GM18861 (cell line): ENCODE data around the gene HEATR5A.
"Not testable (repeated sequence)": the region's sequence is repeated elsewhere in the genome, so short reads cannot be mapped to it uniquely, and the experiment has no call there.

ENCODE experiments used
- ATAC-seq: cut with Tn5 transposase; IDR thresholded peaks from one replicate; pipeline ENCODE4 v1.9.1; 2021; ENCODE audit not compliant: unreplicated experiment

The HEATR5A gene

DNA sequence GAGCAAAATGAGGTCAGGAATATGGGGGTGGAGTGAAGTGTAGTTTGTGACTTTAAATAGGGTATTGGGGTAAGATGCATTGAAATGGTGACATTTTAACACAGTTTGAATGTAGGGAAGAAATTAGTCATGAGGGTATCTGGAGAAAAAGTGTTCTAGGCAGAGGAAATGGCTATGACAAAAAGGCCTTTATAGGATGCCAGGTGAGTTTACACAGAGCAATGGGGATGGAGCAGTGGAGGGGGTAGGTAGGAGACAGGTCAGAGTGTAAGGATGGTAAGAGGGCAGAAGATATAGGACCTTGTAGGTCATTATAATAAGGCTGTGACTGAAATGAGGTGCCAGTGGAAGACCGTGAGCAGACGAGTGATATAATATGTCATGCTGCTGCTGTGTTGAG is 30.4 kb downstream of the HEATR5A start:
- ATAC-seq = no peak

DNA sequence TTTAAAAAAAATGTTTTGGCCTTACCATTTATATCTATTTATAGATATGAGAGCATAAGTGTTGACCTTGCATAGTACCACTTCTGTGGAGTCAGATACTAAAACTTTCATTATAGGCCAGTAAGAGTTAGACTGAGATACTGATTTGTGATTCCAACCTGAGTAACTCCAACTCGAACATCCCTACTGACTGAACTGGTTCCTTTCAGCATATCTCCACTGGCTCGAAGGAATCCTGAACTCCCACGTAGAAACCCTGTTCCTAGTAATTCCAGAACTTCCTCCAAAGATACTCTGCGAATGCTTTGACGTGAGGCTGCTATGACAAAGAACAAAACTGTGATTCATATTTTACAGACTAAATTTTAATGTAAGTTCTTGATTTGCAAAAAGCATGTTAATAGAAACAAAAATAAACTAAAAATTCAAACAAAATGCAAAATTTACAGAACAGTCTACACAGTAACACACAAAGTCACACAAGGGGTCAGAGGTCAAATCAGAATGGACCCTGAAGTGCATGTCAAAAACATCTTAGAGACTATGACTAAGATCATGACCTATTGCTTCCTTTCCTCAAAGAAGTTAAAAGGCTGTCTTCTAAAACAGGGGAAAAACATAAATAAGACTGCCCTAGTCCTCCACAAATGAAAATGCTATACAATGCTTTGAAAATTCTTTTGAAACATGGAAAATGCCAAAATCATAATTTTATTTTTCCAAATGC is 31.5 kb downstream of the HEATR5A start:
- ATAC-seq = no peak

DNA sequence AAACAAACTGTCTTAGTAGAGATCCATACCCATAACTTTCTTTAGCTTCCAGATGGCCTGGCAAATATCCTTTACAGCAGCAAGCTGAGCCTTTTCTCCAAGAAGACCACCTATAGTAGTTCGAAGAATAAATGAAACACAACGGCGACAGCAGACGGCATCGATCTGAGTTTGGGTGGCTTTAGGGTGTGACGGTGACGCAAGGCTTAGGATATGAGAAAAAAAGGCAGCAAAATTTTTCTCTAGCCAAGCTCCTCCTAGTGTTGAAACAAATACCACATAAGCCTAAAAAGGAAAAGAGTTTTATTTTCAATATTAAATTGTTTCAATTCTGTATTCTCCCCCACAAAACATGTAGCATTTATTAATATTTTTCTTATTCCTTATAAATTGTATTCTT is 33.3 kb downstream of the HEATR5A start:
- ATAC-seq = no peak

DNA sequence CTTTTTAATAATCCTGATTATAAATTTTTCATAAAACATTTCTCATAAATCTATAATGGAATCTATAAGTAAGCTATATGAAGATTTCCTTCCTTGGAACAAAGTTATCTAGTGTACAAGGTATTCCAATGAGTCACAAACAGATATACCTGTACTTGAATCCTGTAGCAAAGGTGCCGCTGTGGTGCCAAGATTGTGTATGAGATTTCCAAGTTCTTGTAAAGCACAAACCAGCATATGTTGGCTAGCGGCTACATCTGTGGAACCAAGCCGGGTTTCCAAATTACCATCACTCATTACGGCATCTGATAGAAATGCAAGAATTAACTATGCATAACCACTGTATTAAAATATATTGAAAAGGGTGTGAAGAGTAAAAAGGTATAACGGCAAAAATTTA is 34.1 kb downstream of the HEATR5A start:
- no peak for ATAC-seq

DNA sequence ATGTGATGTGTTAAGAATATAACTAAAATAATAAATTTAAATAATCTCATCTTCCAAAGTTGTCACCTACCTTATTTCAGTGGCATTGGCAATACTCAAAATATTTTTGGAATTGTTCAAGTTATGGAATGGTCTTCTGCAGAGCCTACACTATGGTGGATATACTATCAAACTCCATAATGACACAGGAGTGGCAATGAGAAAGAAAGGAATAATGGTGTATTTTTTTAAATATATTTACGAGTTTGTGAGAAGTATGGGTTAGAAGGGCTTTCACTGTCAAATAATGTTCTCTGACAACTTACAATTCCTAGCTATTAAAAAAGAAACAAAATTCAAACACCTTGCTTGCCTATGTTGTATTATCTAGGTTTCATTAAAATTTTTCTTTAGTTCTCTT is 38.1 kb downstream of the HEATR5A start:
- no peak for ATAC-seq

DNA sequence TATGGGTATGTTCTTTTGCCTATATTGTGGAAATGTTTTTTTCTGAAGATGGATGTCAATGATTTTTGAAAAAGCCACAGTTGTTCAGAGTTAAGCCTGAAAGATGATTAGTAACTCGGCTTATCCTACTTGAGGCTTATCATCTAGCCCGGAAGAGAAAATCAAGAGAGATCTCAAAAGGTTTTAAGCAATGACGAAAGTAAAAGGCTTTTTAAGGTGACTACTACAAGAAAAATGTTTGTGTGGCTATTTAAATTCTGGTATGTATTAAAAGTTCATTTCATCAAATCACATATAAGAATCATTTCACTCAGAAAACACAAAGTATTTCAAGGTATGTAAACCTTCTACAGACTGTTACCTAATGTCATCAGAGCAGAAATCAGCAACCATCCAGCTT is 40.2 kb downstream of the HEATR5A start:
- ATAC-seq = no peak

DNA sequence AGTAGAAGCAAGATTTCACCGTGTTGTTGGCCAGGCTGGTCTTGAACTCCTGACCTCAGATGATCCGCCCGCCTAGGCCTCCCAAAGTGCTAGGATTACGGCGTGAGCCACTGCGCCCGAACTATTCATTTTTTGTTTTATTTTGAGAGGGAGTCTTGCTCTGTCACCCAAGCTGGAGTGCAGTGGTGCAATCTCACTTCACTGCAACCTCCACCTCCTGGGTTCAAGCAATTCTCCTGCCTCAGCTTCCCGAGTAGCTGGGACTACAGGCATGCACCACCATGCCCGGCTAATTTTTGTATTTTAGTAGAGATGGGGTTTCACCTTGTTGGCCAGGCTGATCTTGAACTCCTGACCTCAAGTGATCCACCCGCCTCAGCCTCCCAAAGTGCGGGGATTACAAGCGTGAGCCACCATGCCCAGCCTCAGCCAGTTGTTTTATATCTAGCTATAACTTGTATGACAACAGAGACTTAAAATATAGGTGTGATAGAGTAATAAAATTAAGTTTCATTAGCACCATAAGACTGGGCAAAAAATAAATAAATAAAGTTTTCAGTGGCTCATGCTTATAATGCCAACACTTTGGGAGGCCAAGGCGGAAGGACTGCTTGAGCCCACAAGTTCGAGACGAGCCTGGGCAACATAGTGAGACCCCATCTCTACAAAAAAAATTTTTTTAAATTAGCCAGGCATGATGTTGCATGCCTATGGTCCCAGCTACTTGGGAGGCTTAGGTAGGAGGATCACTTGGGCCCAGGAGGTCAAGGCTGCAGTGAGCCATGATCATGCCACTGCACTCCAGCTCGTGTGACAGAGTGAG is 41.0 kb downstream of the HEATR5A start:
- ATAC-seq = not testable (repeated sequence)

DNA sequence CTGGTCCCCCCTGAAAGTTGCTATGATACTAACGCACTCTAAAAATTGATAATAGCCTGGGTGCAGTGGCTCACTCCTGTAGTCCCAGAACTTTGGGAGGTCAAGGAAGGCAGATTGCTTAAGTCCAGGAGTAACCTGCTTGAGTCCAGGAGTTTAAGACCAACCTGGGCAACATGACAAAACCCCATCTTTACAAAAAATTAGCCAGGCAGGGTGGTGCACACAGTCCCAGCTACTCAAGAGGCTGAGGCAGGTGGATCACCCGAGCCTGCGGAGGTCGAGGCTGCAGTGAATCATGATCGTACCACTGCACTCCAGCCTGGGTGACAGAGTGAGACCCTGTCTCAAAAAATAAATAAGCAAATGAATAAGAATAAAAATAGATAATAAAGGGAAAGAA is 42.9 kb downstream of the HEATR5A start:
- no peak for ATAC-seq

DNA sequence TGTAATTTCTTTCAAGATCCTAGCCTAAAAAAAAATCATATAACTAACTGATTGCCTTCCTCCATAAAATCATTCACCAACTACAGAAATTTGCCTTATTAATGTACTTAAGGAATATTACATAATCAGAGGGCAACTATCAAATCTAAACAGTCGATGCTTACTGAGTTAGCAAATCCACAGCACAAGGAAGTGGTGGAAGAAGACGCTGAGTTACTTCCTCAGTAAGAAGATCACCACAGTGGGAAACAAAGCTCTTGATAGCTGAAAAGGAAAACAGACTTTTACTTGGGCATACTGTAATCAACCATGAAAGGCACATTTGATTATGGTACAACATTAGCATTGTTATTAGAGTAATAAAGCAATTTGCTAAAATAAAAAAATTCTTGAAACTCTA is 48.7 kb downstream of the HEATR5A start:
- ATAC-seq = no peak

DNA sequence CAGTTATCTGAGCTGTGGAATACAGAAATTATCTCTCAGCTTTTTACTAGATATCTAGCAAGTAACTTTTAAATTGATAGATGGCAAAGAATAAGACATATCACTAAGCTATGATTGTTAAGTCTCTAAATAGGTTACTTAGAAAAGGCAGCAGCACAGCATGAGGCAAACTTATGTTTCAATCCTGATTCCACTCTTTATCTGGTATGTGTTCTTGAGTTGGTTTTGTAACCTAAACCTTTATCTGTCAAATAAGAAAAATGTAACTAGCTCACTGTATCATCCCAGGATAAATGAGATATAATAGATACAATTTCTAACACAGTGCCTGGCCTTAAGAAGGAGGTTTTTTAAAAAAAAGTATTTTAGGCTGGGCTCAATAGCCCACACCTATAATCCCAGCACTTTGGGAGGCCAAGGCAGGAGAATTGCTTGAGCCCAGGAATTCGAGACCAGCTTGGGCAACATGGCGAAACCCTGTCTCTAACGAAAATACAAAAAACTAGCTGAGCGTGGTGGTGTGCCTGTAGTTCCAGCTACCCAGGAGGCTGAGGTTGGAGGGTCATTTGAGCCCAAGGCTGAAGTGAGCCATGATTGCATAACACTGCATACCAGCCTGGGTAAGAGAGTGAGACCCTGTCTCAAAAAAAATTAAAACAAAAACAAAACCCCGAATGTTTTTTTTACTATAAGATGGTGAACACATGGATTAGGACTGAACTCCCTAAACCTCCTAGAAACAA is 56.8 kb downstream of the HEATR5A start:
- ATAC-seq = no peak

DNA sequence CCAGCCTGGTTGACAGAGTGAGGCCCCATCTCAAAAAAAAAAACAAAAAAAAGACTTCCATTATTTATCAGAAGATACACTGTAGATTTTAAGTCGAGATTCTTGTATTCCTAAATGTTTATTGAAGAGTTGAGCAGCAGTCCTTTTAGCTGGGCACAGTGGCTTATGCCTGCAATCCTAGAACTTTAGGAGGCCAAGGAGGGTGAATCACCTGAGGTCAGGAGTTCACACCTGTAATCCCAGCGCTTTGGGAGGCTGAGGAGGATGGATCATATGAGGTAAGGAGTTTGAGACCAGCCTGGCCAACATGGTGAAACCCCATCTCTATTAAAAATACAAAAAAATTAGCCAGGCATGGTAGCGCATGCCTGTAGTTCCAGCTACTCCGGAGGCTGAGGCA is 57.6 kb downstream of the HEATR5A start:
- no peak for ATAC-seq

DNA sequence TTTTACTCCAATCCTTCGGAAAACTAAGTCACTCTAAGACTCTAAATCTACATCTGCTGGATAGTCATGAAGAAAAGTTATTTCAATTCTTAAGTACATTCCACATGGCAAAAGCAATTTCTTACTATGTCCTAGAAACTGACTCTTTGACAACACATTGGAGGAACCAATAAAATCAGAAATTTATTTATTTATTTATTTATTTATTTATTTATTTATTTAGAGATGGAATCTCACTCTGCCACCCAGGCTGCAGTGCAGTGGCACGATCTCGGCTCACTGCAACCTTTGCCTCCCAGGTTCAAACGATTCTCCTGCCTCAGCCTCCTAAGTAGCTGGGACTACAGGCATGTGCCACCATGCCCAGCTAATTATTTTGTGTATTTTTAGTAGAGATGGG is 58.6 kb downstream of the HEATR5A start:
- ATAC-seq = not testable (repeated sequence)

DNA sequence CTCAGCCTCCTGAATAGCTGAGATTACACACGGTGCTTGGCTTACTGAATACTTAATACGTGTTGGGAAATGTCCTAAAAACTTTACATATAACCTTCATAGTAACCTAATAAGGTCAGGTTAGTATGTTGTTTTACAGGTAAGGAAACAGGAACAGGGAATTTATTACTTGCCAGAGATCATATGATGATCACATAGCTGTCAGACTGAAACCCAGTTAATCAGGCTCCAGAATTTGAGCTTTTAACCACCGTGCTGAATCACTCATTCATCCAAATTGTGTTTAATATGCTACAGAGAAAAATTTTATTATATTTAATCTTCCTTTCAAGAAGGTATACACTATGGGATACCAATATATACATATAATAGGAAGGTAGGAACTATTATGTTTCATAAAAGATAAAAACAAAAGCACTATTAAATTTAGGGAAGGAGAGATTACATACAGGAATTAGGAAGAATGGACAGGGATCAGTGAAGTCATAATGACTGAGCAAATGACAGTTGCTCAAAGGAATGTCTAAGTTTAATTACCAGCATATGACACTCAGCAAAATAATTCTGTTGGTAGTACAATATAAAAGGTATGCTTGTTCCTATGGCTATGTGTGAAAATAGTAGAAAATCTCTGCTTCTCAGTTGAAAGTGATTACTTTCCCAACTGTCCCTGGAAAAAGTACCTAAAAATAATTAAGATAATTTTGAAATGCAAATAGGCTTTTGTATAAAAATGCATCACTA is 59.3 kb downstream of the HEATR5A start:
- ATAC-seq = no peak

DNA sequence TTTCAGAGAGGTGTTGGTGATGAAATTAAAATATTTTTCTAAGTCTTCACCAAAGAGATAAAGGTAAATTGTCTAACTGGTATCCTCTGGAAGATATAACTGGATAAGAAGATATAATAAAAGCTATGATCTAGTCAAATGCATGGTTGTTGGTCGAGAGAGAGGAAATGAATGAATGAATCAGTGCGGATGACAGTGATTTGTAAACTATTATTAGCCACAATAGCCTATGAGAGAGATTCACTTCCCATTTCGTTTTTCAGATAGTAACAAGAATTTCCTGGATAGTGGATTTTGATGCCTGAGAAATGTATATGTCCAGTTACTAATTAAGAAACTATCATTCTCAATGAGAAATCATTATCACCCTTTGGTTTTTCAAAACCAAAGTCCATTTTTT is 63.1 kb downstream of the HEATR5A start:
- no peak for ATAC-seq

DNA sequence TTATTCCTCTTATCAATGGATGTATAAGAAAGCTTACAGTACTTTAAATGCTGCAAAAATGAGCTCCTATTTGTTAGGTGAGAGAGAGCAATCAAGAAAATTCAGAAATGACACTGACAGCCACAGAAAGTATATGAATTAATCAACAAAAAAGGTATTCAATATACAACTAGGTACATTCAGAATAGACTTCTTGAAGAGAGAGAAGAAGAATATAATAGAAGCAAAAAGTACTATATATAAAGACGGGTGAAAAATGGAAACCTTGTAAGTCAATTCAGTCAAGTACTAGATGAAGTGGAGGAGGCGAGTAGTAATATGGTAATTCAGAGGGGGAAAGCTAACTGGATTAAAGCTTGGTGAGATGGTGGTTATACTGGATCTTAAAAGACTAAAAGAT is 74.3 kb downstream of the HEATR5A start:
- ATAC-seq = no peak

DNA sequence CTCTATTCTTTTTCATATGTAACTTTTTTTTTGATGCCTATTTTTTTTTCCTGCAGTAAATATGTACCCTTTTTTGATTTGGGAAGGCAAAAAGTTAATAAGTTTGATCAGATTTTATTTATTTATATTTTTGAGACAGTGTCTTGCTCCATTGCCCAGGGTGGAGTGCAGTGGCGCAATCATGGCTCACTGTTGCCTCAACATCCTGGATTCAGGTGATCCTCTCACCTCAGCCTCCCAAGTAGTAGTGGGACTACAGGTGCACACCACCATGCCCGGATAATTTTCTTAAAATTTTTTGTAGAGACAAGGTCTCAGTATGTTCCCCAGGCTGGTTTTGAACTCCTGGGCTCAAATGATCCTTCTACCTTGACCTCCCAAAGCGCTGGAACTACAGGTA is 79.1 kb downstream of the HEATR5A start:
- no peak for ATAC-seq

DNA sequence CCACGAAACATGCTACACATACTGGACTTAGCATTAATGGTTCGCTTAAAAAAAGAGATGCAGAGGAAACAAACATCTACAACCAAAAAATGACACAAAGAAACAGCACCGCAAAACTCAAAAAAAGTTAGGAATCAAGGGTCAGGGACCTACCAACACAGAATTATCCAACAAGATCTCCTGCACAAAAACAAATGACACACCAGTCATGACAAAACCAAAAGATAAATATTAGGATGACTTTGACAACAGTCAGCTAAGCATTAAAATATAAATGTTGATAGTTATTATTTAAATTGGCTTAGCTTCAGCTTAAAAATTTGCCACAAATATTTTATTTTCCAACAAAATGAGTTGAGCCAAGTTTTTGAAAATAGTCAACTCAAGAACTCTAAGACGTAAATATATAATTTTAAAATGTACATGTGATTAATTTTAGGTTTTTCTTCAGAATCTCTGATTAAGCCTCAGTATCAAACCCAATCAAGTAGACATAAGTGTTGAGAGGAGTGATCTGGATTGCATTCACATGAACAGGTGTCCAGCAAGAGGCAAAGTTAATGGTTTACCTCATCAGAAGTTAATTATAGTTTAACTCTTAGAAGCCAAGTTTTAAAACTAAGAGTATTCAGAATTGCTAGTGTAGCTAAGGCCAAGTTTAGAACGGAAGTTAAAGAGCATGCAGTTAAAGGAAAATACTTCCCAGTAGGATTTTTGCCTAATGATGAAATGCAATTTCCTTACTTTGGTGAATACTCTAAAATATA is 79.9 kb downstream of the HEATR5A start:
- peak; percentile 82 for ATAC-seq

DNA sequence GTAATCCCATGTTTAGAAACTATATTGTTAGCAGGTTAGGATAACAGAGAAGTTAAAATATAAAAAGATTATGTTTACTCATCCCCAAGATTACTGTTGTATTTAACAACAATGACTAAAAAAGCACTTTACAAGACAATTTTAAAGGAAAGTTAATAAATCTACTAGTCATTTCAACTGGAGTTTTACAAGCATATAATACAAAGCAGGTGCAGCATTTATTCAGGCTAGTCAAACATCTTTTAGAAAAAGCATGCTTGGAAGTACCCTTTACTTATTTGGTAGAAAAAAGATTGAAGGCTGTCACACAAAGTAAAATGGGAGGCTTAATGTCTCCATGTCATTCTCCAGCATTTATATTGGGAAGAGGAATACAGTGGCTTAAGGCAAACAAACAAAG is 80.6 kb downstream of the HEATR5A start:
- ATAC-seq = no peak

DNA sequence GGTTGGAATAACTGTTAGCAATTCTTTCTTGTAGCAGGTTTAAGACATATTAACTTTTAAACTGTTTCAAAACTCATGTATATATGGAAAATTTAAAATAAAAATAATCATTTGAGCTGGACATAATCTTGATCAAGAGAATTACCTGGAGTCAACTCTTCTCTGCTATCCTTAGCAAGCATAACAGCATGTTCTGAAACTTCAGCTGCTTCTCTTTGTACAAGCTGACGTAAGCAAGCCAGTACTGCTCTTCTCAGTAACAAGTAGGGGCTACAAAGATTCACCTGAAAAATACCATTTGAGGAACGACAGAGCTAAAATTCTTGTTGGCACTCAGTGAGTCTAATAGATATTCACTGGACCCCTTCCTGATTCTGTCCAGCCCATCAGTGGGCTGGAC is 83.0 kb downstream of the HEATR5A start:
- no peak for ATAC-seq

DNA sequence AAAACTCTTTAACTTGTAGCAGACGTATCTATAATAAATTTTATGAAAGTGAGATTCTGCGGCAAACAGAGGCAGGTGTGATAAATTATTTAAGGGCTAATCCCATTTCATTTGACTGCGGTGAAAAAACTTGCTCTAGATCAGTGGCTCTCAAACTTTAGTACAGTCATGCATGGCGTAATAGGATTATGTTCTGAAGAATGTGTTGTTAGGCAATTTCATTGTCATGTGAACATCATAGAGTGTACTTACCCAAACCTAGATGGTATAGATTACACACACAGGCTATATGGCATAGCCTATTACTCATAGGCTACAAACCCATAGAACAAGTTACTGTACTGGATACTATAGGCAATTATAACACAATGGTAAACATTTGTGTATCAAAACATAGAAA is 83.7 kb downstream of the HEATR5A start:
- ATAC-seq = no peak
